Rectal smooth muscle tissue (tissue), 1 donor: Measurements from ENCODE around the gene IZUMO4.
"Not testable (repeated sequence)": the region's sequence is repeated elsewhere in the genome, so short reads cannot be mapped to it uniquely, and the experiment has no call there.

Source experiments
- H3K27ac ChIP-seq: one replicate; pipeline ENCODE4 v1.7.0; 2013; ENCODE audit warnings: low read depth, low read length, inconsistent platforms
- H3K27me3 ChIP-seq: one replicate; pipeline ENCODE4 v1.7.0; 2013; ENCODE audit warnings: low read length; ENCODE audit not compliant: control insufficient read depth, insufficient read depth
- H3K36me3 ChIP-seq: one replicate; pipeline ENCODE4 v1.7.0; 2013; ENCODE audit warnings: low read length; ENCODE audit not compliant: control insufficient read depth, insufficient read depth
- H3K4me1 ChIP-seq: one replicate; pipeline ENCODE4 v1.7.0; 2013; ENCODE audit warnings: low read length; ENCODE audit not compliant: control insufficient read depth, insufficient read depth
- H3K4me3 ChIP-seq: one replicate; pipeline ENCODE4 v1.7.0; 2013; ENCODE audit warnings: low read length
- H3K9ac ChIP-seq: one replicate; pipeline ENCODE4 v1.7.0; 2013; ENCODE audit warnings: low read length

Gene IZUMO4

DNA sequence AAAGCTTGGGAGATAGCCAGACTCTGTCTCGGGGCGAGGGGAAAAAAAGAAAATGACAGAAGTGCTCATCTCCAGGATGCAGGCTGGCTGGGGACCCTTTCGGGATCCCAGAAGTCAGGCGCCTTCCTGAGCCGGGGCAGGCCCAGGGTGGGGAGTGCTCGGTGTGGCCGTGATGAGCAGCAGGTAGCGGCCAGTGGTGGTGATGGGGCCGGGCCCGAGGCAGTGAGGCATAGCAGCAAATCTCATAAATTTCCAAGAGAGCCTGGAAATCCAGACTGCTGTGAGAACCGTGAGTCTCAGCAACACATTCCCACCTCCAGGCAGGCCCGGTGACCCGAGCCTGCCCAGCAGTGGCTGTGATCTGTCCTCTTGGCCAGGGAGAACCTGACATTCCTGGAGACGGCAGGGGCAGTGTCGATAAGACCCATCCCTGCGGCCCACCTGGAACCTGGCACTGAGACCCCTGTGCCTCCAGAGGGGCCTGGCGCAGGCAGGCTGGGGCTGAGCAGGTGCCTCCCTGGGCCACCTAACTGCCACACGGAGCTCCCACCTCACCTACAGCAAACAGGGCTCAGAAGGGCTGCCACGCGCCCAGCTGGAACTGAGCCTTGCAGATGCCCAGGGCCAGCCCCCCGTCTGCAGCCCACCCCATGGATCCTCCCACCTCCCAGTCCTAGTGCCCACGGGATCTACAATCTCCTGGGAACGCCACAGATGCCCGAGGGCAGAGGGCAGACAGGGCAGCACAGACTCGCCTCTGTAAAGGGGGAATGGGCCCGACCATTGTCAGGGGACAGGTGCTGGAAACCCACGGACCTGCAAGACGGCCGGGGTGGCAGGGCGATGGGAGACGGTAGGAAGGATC lies 23.4 kb downstream of the IZUMO4 start:
- Histone ChIP-seq H3K36me3 (peaks cover 69% of the 10 kb centered on the region), H3K4me1 (no peaks in the 10 kb centered on the region), H3K27me3 (no peaks in the 10 kb centered on the region), H3K9ac (no peak overlapping the region), H3K27ac (no peak overlapping the region), H3K4me3 (no peak overlapping the region)

DNA sequence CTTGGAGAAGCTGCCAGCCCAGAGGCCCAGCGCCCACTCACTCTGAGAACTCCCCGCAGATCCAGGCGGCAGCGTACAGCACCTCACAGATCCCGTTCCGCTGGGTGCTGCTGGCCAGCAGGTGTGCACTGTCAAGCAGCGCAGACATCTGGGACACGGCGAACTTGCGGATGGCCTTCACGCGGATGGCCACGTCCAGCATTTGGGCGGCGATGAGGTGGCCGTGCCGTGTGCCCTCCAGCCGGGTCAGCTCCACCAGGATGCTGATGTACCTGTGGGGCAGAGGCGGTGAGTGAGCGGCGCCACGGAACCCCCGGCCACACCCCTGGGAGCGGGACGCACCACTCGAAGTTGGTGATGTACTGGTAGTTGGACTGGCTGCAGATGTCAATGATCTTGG lies 24.1 kb downstream of the IZUMO4 start:
- H3K9ac ChIP-seq: no peak overlapping the region
- no peak overlapping the region for H3K4me3 ChIP-seq
- no peaks in the 10 kb centered on the region for H3K4me1 ChIP-seq
- no peaks in the 10 kb centered on the region for H3K27me3 ChIP-seq
- no peak overlapping the region for H3K27ac ChIP-seq
- peaks cover 63% of the 10 kb centered on the region for H3K36me3 ChIP-seq

DNA sequence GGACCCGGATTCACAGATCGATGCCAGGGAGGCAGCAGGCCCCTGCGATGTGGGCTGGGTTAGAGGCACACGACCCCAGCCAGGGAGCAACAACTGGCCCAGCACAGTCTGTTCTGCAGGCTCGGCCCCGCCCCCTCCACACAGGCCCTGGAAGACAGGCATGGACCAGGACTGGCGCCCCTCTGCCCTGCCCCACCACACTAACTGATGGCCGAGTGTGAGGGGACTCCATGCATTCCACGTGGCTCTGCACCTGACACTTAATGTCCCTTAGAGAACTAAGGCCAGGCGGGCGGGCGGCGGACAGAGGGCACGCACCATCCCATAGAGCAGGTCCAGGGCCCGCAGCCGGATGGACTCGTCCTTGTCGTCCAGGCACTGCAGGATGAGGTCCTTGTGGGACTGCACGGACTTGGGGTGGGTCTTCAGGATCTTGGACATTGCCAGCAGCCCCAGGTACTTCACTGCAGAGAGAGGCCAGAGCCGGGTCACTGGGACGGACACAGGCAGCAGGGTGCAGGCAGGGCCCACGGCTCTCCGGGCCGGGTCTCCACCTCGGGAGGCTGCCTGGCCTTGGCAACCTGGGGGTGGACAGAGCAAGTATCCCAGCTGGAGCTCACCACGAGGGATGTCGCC lies 24.8 kb downstream of the IZUMO4 start:
- Histone ChIP-seq H3K27me3 (no peaks in the 10 kb centered on the region), H3K27ac (no peak overlapping the region), H3K9ac (no peak overlapping the region), H3K4me1 (no peaks in the 10 kb centered on the region), H3K4me3 (no peak overlapping the region), H3K36me3 (peaks cover 58% of the 10 kb centered on the region)

DNA sequence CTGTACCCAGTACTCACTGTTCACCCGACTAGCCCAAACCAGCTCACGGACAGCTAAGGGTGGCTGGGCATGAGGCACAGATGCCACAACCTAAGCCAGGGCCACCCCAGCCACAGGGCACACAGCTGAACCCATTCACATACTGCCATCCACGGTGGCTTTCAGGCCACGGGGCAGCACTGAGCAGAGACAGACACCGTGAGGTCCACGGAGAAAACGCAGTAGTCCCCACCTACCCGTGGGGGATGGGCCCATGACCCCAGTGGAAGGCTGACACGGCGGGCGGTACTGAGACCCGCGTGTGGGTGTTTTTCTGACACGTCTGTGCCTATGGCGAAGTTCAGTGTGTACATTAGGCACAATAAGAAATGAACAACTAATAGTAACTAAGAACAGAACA lies 25.5 kb downstream of the IZUMO4 start:
- Histone ChIP-seq H3K27me3 (no peaks in the 10 kb centered on the region), H3K9ac (no peak overlapping the region), H3K4me1 (no peaks in the 10 kb centered on the region), H3K27ac (no peak overlapping the region), H3K36me3 (peaks cover 51% of the 10 kb centered on the region), H3K4me3 (no peak overlapping the region)

DNA sequence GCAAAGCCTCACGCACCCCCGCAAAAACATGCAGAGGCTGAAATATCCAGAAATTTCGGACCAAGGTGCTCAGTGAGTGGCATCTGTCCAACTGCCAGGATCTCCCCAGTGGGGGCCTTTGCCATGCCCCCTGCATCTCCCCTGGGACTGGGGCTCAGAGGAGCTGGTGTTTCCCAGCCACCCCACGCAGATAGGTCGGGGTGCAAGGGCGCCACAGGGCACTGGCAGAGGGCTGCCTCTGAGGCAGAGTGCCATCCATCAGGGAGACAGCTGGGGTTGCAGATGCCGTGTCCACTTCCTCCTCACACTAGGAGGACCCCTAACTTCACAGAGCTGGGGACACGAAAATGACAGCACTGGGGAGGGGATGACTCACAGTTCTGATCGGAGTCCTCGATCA lies 26.3 kb downstream of the IZUMO4 start:
- Histone ChIP-seq H3K27ac (no peak overlapping the region), H3K27me3 (no peaks in the 10 kb centered on the region), H3K36me3 (peaks cover 48% of the 10 kb centered on the region), H3K4me1 (no peaks in the 10 kb centered on the region), H3K9ac (no peak overlapping the region), H3K4me3 (no peak overlapping the region)

DNA sequence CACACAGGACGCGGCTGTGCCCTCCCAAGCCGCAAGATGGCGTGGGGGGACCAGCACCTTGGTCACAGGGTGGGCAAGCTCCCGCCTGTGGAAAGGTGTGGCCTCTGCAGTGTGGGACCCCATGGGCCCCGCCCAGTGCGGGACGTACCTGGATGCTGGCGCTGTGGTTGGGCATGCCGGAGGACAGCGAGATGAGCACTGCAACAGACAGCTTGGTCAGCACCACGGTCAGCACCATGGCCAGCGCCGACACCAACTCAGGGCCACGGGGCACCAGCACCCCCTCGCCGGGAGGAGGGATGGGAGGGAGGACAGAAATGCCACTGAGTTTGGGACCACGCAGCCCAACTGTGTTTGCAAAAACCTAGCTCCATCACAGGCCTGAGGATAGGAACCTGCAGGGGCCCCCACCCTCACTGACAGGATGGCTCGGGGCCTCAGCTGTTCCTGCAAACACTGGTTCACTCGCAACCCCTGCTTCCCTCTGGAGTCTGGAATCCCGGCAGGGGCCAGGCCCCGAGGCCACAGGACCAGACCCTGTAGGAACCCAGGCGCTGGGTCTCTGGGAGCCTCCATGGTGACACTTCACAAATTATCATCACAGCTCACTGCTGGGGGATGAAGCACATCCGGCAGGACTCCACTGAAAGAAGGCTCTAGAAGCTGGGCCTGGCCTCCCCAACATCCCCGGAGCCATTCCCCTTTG lies 27.1 kb downstream of the IZUMO4 start:
- Histone ChIP-seq H3K9ac (no peak overlapping the region), H3K27ac (no peak overlapping the region), H3K4me3 (no peak overlapping the region), H3K36me3 (peaks cover 40% of the 10 kb centered on the region), H3K4me1 (no peaks in the 10 kb centered on the region), H3K27me3 (no peaks in the 10 kb centered on the region)

DNA sequence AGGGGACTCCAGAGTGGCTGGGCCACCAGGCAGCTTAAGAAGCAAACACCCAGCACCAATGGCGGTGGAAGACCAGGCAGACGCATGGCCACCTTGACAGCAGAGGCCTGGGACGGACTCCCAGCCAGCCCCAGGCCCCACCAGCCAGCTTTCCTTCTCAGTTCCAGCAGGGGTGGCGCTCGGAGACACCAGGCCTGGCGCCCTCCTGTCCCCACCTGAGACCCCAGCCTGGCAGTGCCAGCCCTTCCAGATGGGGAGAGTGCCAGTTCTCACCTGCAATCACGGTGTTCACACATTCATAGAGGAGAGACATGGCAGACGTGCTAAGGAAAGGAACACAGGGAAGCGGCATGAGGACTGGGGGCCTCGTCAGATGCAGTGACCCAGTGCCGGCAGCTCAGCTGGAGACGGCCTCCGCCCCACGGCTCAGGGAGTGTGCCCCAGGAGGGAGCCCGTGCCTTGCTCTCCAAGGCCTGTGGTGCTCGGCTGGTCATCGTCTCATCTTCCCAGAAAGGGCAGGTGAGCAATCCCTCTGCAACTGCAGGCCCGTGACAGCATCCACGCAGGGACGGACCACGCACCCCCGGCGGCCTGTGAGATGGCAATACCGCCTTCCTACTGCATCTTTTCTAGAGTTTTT lies 30.3 kb downstream of the IZUMO4 start:
- no peaks in the 10 kb centered on the region for H3K27me3 ChIP-seq
- H3K4me1 ChIP-seq: no peaks in the 10 kb centered on the region
- no peak overlapping the region for H3K27ac ChIP-seq
- no peak overlapping the region for H3K9ac ChIP-seq
- H3K4me3 ChIP-seq: no peak overlapping the region
- peaks cover 38% of the 10 kb centered on the region for H3K36me3 ChIP-seq

DNA sequence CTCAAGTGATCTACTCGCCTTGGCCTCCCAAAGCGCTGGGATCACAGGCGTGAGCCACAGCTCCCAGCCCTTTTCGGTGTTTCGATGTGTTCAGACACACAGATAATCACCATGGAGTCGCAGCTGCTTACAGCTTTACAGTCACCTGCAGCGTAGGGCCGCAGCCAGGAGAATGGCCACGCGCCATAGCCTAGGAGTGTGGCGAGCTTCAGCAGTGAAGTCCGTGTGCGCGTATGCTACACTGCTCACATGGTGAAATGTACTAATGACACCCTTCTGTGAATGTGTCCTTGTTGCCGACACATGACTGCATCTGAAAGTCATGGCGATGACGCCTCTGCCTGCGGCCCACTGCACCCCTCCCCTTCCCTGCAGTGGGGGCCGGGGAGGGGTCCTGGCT lies 31.0 kb downstream of the IZUMO4 start:
- Histone ChIP-seq H3K4me3 (no peak overlapping the region), H3K27me3 (no peaks in the 10 kb centered on the region), H3K9ac (no peak overlapping the region), H3K4me1 (no peaks in the 10 kb centered on the region), H3K36me3 (peaks cover 38% of the 10 kb centered on the region), H3K27ac (no peak overlapping the region)

DNA sequence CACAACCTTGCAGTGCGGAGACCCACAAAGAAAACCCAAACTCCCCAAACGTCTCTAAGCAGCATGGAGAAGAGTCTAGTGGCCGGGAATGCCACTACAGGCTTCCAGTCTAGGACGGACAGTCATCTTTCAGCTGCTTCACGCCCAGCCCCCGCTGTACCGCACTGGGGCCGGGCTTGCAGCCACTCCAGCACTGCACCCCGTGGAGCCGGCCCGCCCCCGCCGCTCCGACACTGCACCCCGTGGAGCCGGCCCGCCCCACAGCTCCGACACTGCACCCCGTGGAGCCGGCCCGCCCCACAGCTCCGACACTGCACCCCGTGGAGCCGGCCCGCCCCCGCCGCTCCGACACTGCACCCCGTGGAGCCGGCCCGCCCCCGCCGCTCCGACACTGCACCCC lies 31.5 kb downstream of the IZUMO4 start:
- H3K27me3 ChIP-seq, H3K4me1 ChIP-seq, H3K27ac ChIP-seq, H3K4me3 ChIP-seq, H3K9ac ChIP-seq: not testable (repeated sequence)
- peaks cover 38% of the 10 kb centered on the region for H3K36me3 ChIP-seq

DNA sequence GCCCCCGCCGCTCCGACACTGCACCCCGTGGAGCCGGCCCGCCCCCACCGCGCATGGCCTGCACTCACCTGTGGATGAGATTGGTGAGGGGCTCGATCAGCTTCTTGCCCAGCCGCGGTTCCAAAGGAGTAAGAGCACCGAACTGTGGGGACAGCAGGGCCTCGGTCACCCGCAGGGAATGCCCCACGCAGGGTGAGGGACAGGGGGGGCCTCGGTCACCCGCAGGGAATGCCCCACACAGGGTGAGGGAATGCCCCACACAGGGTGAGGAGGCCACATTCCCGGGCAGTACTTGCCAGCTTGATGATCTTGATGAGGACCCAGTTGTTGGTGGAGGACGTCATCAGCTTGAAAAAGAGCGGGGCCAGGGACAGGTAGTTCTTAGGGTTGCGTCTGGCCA lies 32.3 kb downstream of the IZUMO4 start:
- peaks cover 34% of the 10 kb centered on the region for H3K36me3 ChIP-seq
- H3K4me1 ChIP-seq: no peaks in the 10 kb centered on the region

DNA sequence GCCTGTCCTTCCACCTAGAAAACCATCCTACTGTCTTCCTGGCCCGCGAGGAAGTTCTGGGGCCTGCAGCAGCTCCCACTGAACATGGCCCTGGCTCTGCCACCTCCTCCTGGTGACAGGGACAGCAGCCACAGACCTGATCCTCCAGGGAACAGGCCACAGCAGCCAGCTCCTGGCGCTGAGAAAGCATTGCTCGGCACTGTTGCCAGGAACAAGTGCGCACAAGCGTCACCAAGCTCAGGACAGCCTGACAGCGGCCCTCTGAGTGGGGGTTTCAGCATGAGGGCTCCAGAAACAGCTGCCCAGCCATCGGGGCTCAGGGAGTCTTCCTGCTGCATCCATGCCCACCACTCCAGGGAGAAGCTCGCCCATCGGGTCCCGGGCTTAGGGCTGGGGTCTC lies 32.8 kb downstream of the IZUMO4 start:
- Histone ChIP-seq H3K27me3 (no peaks in the 10 kb centered on the region), H3K36me3 (peaks cover 34% of the 10 kb centered on the region), H3K4me1 (no peaks in the 10 kb centered on the region), H3K27ac (no peak overlapping the region), H3K4me3 (no peak overlapping the region), H3K9ac (no peak overlapping the region)

More for the DNA sequence above, 32.3 kb downstream of the IZUMO4 start:
- Histone ChIP-seq H3K27ac (no peak overlapping the region), H3K27me3 (no peaks in the 10 kb centered on the region), H3K9ac (no peak overlapping the region), H3K4me3 (no peak overlapping the region)
